ENCODE results near the gene KCTD3. TPM values are rescaled to one million over a fixed set of nuclear protein-coding genes. Genes with fewer than 3 reads are reported as not detected.

The KCTD3 gene
- total RNA-seq, 3 donors from 2014 or later = 42.2 to 73.5 (median 43.1) TPM

DNA sequence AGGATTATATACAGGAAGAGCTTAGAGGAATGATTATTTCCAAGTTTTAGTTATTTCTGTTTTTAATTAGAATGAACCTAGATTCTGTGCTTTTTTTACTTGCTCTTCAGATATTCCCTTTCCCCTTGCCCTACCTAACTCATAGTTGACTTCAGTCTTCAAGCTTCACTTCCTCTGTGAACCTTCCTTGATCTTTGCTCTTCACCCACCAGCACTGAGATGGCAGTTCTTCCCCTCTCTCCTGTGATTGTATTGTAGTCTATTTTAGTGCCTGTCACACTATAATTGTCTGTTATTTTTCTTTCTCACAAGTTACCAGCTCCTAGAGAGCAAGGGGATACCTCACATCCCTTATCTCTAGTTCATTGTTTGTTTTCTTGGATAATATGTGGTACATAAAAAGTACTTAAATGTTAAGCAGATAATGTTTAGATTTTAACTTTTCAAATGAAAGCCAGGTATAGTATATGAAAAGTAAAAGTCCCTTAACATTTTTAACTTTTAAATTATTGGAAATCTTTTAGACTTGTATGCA, 33.2 kb downstream of the KCTD3 start:
- Histone ChIP-seq H3K4me3 (no peak overlapping the region), H3K4me1 (ENCODE audit: low read depth) (no peaks in the 10 kb centered on the region), H3K36me3 (ENCODE audit: low read depth) (no peaks in the 10 kb centered on the region), H3K9me3 (no peaks in the 10 kb centered on the region)
- intact Hi-C loops (cut with DNase I, micrococcal nuclease) = no loop called here
- DNase-seq (no peak), ATAC-seq (no peak)
- TF ChIP-seq, protein P1, sequence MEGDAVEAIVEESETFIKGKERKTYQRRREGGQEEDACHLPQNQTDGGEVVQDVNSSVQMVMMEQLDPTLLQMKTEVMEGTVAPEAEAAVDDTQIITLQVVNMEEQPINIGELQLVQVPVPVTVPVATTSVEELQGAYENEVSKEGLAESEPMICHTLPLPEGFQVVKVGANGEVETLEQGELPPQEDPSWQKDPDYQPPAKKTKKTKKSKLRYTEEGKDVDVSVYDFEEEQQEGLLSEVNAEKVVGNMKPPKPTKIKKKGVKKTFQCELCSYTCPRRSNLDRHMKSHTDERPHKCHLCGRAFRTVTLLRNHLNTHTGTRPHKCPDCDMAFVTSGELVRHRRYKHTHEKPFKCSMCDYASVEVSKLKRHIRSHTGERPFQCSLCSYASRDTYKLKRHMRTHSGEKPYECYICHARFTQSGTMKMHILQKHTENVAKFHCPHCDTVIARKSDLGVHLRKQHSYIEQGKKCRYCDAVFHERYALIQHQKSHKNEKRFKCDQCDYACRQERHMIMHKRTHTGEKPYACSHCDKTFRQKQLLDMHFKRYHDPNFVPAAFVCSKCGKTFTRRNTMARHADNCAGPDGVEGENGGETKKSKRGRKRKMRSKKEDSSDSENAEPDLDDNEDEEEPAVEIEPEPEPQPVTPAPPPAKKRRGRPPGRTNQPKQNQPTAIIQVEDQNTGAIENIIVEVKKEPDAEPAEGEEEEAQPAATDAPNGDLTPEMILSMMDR (IDR thresholded peaks at IDR 0.05) = no peak

GRCh38 chr1:215600867-215601266, 33.8 kb downstream of the KCTD3 start:
- intact Hi-C loops (cut with DNase I, micrococcal nuclease) = no loop called here
- DNase-seq = no peak
- no peaks in the 10 kb centered on the region for H3K36me3 ChIP-seq (ENCODE audit: low read depth)

DNA sequence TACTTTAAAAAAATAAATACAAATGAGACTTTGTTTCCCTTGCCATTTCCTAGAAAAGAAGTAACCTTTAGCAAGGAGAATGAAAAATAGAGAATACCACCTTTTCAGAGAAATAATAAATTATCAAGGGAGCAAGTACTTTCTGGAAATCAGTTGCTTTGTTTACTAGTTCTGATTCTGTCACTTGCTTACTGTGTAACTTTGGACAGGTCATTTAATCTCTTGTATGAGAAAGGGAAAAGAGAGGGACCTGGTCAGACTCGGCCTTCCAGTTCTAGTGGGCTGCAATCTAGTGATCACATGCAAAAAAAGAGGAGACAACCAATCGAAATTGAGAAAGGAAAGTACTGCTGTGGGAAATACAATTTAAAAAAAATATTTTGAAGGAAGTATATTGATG, 34.2 kb downstream of the KCTD3 start:
- TF ChIP-seq, protein P1 (IDR thresholded peaks at IDR 0.05) = no peak
- no peaks in the 10 kb centered on the region for H3K4me1 ChIP-seq (ENCODE audit: low read depth)
- intact Hi-C loops (cut with DNase I, micrococcal nuclease) = no loop called here
- no peaks in the 10 kb centered on the region for H3K9me3 ChIP-seq
- no peak overlapping the region for H3K4me3 ChIP-seq
- no peak for DNase-seq
- ATAC-seq = no peak
- H3K36me3 ChIP-seq (ENCODE audit: low read depth) = no peaks in the 10 kb centered on the region

More at GRCh38 chr1:215600867-215601266, 33.8 kb downstream of the KCTD3 start:
- no peak overlapping the region for H3K4me3 ChIP-seq
- H3K4me1 ChIP-seq (ENCODE audit: low read depth) = no peaks in the 10 kb centered on the region
- no peak for ATAC-seq
- H3K9me3 ChIP-seq = no peaks in the 10 kb centered on the region
- TF ChIP-seq, protein P1 (IDR thresholded peaks at IDR 0.05) = no peak

DNA sequence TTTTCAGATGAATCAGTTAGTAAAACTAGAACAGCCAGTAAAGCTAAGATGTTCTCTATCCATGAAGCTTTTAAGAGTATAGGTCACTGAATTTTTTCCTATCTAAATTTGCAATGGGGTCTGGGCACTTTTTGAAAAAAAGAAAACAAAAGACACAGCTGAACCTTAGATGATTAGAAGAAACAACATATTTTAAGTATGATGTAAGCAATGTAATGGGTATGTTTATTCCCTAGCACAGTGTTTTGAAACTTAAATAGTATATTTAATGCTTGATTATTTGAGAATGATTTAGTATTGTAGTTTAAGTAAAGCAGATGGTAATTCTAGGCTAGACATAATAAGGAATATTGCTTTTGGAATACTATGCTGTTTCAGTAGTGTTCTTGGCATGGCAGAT, 36.2 kb downstream of the KCTD3 start:
- H3K9me3 ChIP-seq = no peaks in the 10 kb centered on the region
- H3K36me3 ChIP-seq (ENCODE audit: low read depth) = no peaks in the 10 kb centered on the region
- ATAC-seq = no peak
- H3K4me1 ChIP-seq (ENCODE audit: low read depth) = no peaks in the 10 kb centered on the region
- intact Hi-C loops (cut with DNase I, micrococcal nuclease) = no loop called here
- no peak for DNase-seq
- TF ChIP-seq, protein P1 (IDR thresholded peaks at IDR 0.05) = no peak
- H3K4me3 ChIP-seq = no peak overlapping the region

DNA sequence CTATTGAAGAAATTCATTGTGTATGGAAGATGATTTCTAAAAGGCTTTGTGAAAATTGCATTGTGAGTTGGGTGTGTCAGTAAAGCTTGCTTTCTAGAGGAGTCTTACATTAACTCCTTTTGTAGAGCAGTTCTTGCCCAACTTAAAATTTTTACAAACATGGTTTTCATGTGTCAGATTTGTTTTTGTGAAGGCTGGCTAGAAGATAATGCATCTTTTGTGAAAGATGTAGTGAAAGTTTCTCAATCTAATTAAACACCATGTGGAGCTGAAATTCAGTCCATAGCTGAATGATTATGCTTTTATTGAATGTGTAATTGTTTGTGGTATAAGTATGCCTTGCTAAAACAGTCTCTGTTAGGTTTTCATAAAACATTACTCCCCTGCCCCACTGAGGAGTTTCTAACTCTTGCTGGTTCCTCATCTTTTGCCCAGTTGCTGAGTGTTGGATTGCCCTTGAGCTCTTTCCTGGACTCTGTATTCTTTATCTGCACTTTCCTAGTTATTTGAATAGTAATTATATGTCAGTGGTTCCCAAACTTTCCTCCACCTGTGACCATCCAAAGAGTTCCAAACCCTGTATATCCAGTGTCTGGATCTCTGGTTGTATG, 38.0 kb downstream of the KCTD3 start:
- H3K36me3 ChIP-seq (ENCODE audit: low read depth) = no peaks in the 10 kb centered on the region
- H3K9me3 ChIP-seq = no peaks in the 10 kb centered on the region
- DNase-seq (no peak), ATAC-seq (no peak)
- intact Hi-C loops (cut with DNase I, micrococcal nuclease) = no loop called here
- TF ChIP-seq, protein P1 (IDR thresholded peaks at IDR 0.05) = no peak
- H3K4me1 ChIP-seq (ENCODE audit: low read depth) = no peaks in the 10 kb centered on the region
- H3K4me3 ChIP-seq = no peak overlapping the region

Data from mucosa of descending colon (tissue), 3 donors.